ENCODE results near the gene FILIP1L. TPM values are rescaled to one million over a fixed set of nuclear protein-coding genes. Genes with fewer than 3 reads are reported as not detected.

The FILIP1L gene
- total and polyA plus RNA-seq, 2 donors (not counting 1 experiment from before 2014, with no cell fraction given) = 0.32 to 0.48 TPM

DNA sequence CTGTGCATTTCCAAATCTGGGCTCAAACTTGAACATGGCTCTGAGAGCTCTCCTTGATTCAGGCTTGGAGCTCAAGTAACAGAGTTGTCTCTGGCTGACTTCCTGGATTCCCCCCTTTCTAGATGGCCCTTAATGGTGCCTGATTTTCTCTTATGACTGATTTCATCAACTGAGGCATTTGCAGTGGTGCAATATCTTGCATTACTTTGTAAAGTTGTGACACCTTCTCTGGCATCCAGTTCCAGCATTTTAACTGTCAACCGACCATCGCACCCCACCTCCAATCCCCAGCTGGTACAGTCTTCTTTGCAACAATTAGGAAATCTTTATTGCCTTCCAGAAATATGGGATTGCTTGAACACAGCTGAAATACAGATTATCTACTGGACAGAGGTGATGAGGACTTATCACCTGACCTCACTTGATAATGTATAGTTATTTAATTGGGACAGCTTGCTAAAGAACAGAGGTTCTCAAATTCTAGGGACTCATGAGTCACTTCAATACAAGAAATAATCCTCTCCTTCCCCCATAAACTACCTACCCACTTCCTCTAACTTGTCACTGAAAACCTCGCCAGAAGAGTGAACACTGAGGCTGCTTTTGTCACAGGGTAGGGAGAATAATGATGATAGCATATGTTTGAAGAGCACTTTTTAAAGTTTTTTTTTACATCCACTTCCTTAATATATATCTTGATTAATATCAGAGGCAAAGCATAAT, 41.8 kb downstream of the FILIP1L start:
- peaks cover 47% of the 10 kb centered on the region for H3K4me1 Mint-ChIP-seq
- H3K4me1 ChIP-seq (ENCODE audit: control insufficient read depth in 2 of 2, insufficient read depth in 2 of 2, low read length in 2 of 2) = peaks cover 42% of the 10 kb centered on the region in 2 donors
- H3K9me3 ChIP-seq (ENCODE audit: control extremely low read depth in 1 of 3, control insufficient read depth in 2 of 3, insufficient read depth in 1 of 3, low read length in 2 of 3) = no peaks in the 10 kb centered on the region
- H2AFZ ChIP-seq (ENCODE audit: insufficient read depth, low read depth, low read length, poor library complexity, severe bottlenecking) = no peak overlapping the region
- intact Hi-C loops (cut with micrococcal nuclease) = loop anchor here (2.0 to 5.0 kb wide), 3 partner anchors 14 to 195 kb away; no protein-coding TSS in a partner anchor
- H3K27ac Mint-ChIP-seq = peak overlapping the region; percentile 15
- TF ChIP-seq, protein P1, sequence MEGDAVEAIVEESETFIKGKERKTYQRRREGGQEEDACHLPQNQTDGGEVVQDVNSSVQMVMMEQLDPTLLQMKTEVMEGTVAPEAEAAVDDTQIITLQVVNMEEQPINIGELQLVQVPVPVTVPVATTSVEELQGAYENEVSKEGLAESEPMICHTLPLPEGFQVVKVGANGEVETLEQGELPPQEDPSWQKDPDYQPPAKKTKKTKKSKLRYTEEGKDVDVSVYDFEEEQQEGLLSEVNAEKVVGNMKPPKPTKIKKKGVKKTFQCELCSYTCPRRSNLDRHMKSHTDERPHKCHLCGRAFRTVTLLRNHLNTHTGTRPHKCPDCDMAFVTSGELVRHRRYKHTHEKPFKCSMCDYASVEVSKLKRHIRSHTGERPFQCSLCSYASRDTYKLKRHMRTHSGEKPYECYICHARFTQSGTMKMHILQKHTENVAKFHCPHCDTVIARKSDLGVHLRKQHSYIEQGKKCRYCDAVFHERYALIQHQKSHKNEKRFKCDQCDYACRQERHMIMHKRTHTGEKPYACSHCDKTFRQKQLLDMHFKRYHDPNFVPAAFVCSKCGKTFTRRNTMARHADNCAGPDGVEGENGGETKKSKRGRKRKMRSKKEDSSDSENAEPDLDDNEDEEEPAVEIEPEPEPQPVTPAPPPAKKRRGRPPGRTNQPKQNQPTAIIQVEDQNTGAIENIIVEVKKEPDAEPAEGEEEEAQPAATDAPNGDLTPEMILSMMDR (IDR thresholded peaks at IDR 0.05) = no peak
- no peak for TF ChIP-seq EZH2 (IDR thresholded peaks at IDR 0.05; ENCODE audit: borderline replicate concordance, insufficient read depth, low read depth, low read length, poor library complexity, severe bottlenecking)
- no peaks in the 10 kb centered on the region for H4K20me1 ChIP-seq (ENCODE audit: control insufficient read depth, insufficient read depth, low read length, poor library complexity, severe bottlenecking)
- H3K4me3 ChIP-seq (ENCODE audit: control extremely low read depth in 1 of 5, extremely low read depth in 1 of 5, insufficient read depth in 1 of 5, low read depth in 2 of 5, low read length in 4 of 5) = no peak overlapping the region
- CTCF ChIA-PET = interaction anchor here (0.6 to 7.8 kb wide), 7 partner anchors 14 to 645 kb away, joined by 3 to 78 read pairs (median 3); no protein-coding TSS in a partner anchor
- no peaks in the 10 kb centered on the region for H3K36me3 ChIP-seq (replicated peaks in 1 of 2; ENCODE audit: control extremely low read depth in 1 of 2, control insufficient read depth in 1 of 2, extremely low read depth in 1 of 2, insufficient read depth in 2 of 2, low read length in 1 of 2)
- H3K27me3 Mint-ChIP-seq = no peaks in the 10 kb centered on the region
- no peaks in the 10 kb centered on the region for H3K27me3 ChIP-seq (replicated peaks in 1 of 4; ENCODE audit: control extremely low read depth in 1 of 4, control insufficient read depth in 3 of 4, insufficient read depth in 4 of 4, low read length in 3 of 4)
- H3K79me2 ChIP-seq (ENCODE audit: control insufficient read depth, insufficient read depth, low read length) = no peaks in the 10 kb centered on the region
- POLR2A ChIA-PET = interaction anchor here (0.8 kb wide), 1 partner anchor 28 kb away, joined by 4 read pairs; no protein-coding TSS in a partner anchor
- peak overlapping the region; percentile 46 for H3K4me3 Mint-ChIP-seq
- H3K9ac ChIP-seq (ENCODE audit: low read length) = peak overlapping the region; percentile 5
- ATAC-seq (ENCODE audit: low read depth) (peak; percentile 32), DNase-seq (peak; percentile 31)
- no CpG with 5 or more reads among the region's 3 CpGs for WGBS (ENCODE audit: insufficient coverage)
- no peak overlapping the region for H3K27ac ChIP-seq (ENCODE audit: low read length in 2 of 2)
- H3K4me2 ChIP-seq (replicated peaks; ENCODE audit: low read depth, low read length, poor library complexity, severe bottlenecking) = peak overlapping the region; percentile 71
- H3K9me3 Mint-ChIP-seq (ENCODE audit: insufficient read depth) = no peaks in the 10 kb centered on the region

DNA sequence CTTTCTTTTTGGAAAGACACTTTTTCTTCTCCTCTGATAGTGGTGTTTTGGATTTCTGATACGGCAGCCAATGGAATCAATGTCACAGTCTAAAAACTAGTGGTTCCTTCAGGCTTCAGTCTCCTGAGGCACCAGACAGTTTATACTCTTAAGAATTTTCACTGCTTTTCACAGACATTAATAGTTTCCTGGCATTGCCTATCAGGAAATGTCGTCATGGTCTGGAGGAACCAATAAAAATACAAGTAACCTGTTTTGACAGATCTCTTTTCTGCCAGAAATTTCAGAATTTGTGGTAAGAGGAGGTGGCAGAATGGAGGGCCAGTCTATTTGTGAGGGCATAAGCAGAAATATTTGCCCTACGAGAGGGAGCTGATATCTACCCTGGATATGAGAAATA, 44.8 kb downstream of the FILIP1L start:
- no peak for ATAC-seq (ENCODE audit: low read depth)
- no peak overlapping the region for H3K4me3 Mint-ChIP-seq
- H3K27me3 ChIP-seq (replicated peaks in 1 of 4; ENCODE audit: control extremely low read depth in 1 of 4, control insufficient read depth in 3 of 4, insufficient read depth in 4 of 4, low read length in 3 of 4) = no peaks in the 10 kb centered on the region
- no peak for DNase-seq
- no peak overlapping the region for H3K9ac ChIP-seq (ENCODE audit: low read length)
- no peak overlapping the region for H2AFZ ChIP-seq (ENCODE audit: insufficient read depth, low read depth, low read length, poor library complexity, severe bottlenecking)
- no peaks in the 10 kb centered on the region for H3K36me3 ChIP-seq (replicated peaks in 1 of 2; ENCODE audit: control extremely low read depth in 1 of 2, control insufficient read depth in 1 of 2, extremely low read depth in 1 of 2, insufficient read depth in 2 of 2, low read length in 1 of 2)
- no peaks in the 10 kb centered on the region for H3K27me3 Mint-ChIP-seq
- H3K9me3 ChIP-seq (ENCODE audit: control extremely low read depth in 1 of 3, control insufficient read depth in 2 of 3, insufficient read depth in 1 of 3, low read length in 2 of 3) = no peaks in the 10 kb centered on the region
- peaks cover 47% of the 10 kb centered on the region for H3K4me1 Mint-ChIP-seq
- H3K27ac ChIP-seq (ENCODE audit: low read length in 2 of 2) = no peak overlapping the region
- no peaks in the 10 kb centered on the region for H4K20me1 ChIP-seq (ENCODE audit: control insufficient read depth, insufficient read depth, low read length, poor library complexity, severe bottlenecking)
- intact Hi-C loops (cut with micrococcal nuclease) = loop anchor here (1.0 to 5.0 kb wide), 3 partner anchors 23 to 521 kb away; no protein-coding TSS in a partner anchor
- TF ChIP-seq, protein P1 (IDR thresholded peaks at IDR 0.05) = no peak
- no peak for TF ChIP-seq EZH2 (IDR thresholded peaks at IDR 0.05; ENCODE audit: borderline replicate concordance, insufficient read depth, low read depth, low read length, poor library complexity, severe bottlenecking)
- CTCF ChIA-PET = interaction anchor here (0.7 to 7.8 kb wide), 26 partner anchors 7 to 520 kb away, joined by 3 to 78 read pairs (median 4); no protein-coding TSS in a partner anchor
- peaks cover 42% of the 10 kb centered on the region in 2 donors for H3K4me1 ChIP-seq (ENCODE audit: control insufficient read depth in 2 of 2, insufficient read depth in 2 of 2, low read length in 2 of 2)
- H3K27ac Mint-ChIP-seq = no peak overlapping the region
- no peak overlapping the region for H3K4me3 ChIP-seq (ENCODE audit: control extremely low read depth in 1 of 5, extremely low read depth in 1 of 5, insufficient read depth in 1 of 5, low read depth in 2 of 5, low read length in 4 of 5)
- WGBS (ENCODE audit: insufficient coverage) = no CpG with 5 or more reads among the region's 3 CpGs
- H3K9me3 Mint-ChIP-seq (ENCODE audit: insufficient read depth) = no peaks in the 10 kb centered on the region
- peak overlapping the region; percentile 42 for H3K4me2 ChIP-seq (replicated peaks; ENCODE audit: low read depth, low read length, poor library complexity, severe bottlenecking)
- H3K79me2 ChIP-seq (ENCODE audit: control insufficient read depth, insufficient read depth, low read length) = no peaks in the 10 kb centered on the region
- POLR2A ChIA-PET = no interaction called here

Data from B cell (primary cell).